ENCODE results near the gene CRYGB.
"Not testable (repeated sequence)": the region's sequence is repeated elsewhere in the genome, so short reads cannot be mapped to it uniquely, and the experiment has no call there.

DNA sequence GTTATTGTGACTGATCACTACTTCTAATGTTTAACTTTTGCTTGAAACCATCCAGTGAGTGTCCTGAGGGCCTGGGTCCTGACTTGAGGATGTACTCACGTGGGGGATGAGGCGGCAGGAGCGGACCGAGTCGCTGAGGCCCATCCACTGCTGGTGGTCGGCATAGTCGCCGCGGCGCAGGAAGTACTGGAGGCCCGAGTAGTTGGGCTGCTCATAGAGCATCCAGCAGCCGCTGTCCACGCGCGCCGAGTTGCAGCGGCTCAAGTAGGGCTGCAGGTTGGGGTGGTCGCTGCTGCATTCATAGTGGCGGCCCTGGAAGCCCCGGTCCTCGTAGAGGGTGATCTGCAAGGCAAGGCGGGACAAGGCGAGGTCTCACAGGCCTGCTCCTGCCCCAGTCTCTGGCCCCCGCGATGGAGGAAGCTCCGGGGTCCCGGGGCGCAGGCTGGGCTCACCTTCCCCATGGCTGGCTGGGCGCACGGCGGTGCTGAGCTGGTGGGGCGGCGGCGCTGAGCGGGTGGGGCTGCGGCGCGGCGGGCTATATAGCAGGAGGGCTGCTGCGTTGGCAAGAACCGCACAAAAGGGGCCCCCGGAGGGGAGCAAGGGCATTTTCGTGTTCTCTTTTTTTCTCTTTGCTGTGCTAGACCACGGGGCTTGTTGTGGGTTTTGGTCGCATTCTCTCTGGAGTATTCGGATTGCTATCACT lies 21.8 kb downstream of the CRYGB start, which contains the start of gene CRYGD:
- TF ChIP-seq, protein P1, sequence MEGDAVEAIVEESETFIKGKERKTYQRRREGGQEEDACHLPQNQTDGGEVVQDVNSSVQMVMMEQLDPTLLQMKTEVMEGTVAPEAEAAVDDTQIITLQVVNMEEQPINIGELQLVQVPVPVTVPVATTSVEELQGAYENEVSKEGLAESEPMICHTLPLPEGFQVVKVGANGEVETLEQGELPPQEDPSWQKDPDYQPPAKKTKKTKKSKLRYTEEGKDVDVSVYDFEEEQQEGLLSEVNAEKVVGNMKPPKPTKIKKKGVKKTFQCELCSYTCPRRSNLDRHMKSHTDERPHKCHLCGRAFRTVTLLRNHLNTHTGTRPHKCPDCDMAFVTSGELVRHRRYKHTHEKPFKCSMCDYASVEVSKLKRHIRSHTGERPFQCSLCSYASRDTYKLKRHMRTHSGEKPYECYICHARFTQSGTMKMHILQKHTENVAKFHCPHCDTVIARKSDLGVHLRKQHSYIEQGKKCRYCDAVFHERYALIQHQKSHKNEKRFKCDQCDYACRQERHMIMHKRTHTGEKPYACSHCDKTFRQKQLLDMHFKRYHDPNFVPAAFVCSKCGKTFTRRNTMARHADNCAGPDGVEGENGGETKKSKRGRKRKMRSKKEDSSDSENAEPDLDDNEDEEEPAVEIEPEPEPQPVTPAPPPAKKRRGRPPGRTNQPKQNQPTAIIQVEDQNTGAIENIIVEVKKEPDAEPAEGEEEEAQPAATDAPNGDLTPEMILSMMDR (conservative IDR thresholded peaks at IDR 0.05; ENCODE audit: low read length): not testable (repeated sequence)
- TF ChIP-seq EZH2phosphoT487 (IDR thresholded peaks at IDR 0.05; ENCODE audit: borderline replicate concordance, low read depth, low read length): not testable (repeated sequence)

Data from OCI-LY7 (cell line).